Loucy (cell line): Measurements from ENCODE around the gene SLC26A11.
A peak's percentile ranks its signal among the peaks of the same experiment; 100 is the strongest.

ENCODE experiments used
- H2AFZ ChIP-seq: fragments of 200-600 bp; sonication (generic); 2 replicates; pipeline ENCODE4 v1.6.0; 2016; ENCODE audit warnings: antibody characterized with exemption, mild to moderate bottlenecking, low read length, moderate library complexity
- H3F3A ChIP-seq: fragments of 200-600 bp; 2 replicates; pipeline ENCODE4 v1.6.0; 2016; ENCODE audit warnings: antibody characterized with exemption, low read depth, mild to moderate bottlenecking
- H3K27me3 ChIP-seq: fragments of 200-600 bp; sonication (generic); 2 replicates; pipeline ENCODE4 v1.6.1; 2014; ENCODE audit warnings: low read length, mild to moderate bottlenecking; ENCODE audit not compliant: insufficient read depth, poor library complexity, severe bottlenecking
- H3K36me3 ChIP-seq: fragments of 200-600 bp; sonication (generic); 2 replicates; pipeline ENCODE4 v1.6.1; 2016; ENCODE audit warnings: low read length; ENCODE audit not compliant: insufficient read depth
- H3K4me1 ChIP-seq: fragments of 200-600 bp; sonication (generic); 2 replicates; pipeline ENCODE4 v1.5.1; 2014; ENCODE audit warnings: low read length, mild to moderate bottlenecking; ENCODE audit not compliant: insufficient read depth, poor library complexity, severe bottlenecking
- H3K4me2 ChIP-seq: fragments of 200-600 bp; sonication (generic); 2 replicates; pipeline ENCODE4 v1.6.0; 2014; ENCODE audit warnings: antibody characterized with exemption, low read length, low read depth, mild to moderate bottlenecking; ENCODE audit not compliant: poor library complexity, severe bottlenecking
- H3K4me3 ChIP-seq: fragments of 200-600 bp; sonication (generic); 2 replicates; pipeline ENCODE4 v1.5.1; 2014; ENCODE audit warnings: low read length, mild to moderate bottlenecking, mixed read lengths; ENCODE audit not compliant: poor library complexity, severe bottlenecking
- H3K79me2 ChIP-seq: fragments of 200-600 bp; sonication (generic); 2 replicates; pipeline ENCODE4 v1.6.1; 2014; ENCODE audit warnings: low read length; ENCODE audit not compliant: insufficient read depth
- H3K9ac ChIP-seq: fragments of 200-600 bp; sonication (generic); 2 replicates; pipeline ENCODE4 v1.6.0; 2014; ENCODE audit warnings: mild to moderate bottlenecking, low read depth, low read length, moderate library complexity; ENCODE audit not compliant: poor library complexity, severe bottlenecking
- H3K9me2 ChIP-seq: fragments of 200-600 bp; sonication (generic); replicated peaks from 2 replicates; pipeline ENCODE4 v1.6.1; 2016; ENCODE audit warnings: low read depth, low read length, mixed read lengths
- H3K9me3 ChIP-seq: fragments of 200-600 bp; sonication (generic); 2 replicates; pipeline ENCODE4 v1.6.1; 2014; ENCODE audit warnings: mild to moderate bottlenecking, antibody characterized with exemption, low read length, low read depth; ENCODE audit not compliant: insufficient read depth
- H4K20me1 ChIP-seq: fragments of 200-600 bp; sonication (generic); 2 replicates; pipeline ENCODE4 v1.6.0; 2014; ENCODE audit warnings: antibody characterized with exemption, low read length, mild to moderate bottlenecking; ENCODE audit not compliant: insufficient read depth, poor library complexity, severe bottlenecking
- EZH2phosphoT487 ChIP-seq: fragments of 200-600 bp; IDR thresholded peaks from 2 replicates; pipeline ENCODE4 v1.6.1; 2018; ENCODE audit warnings: antibody characterized with exemption, mild to moderate bottlenecking, moderate library complexity, borderline replicate concordance
- TF ChIP-seq, protein P1 (sequence below): fragments of 200-600 bp; sonication (generic); conservative IDR thresholded peaks from 2 replicates; pipeline ENCODE4 v1.5.1; 2014; ENCODE audit warnings: mild to moderate bottlenecking, antibody characterized with exemption, low read length

The SLC26A11 gene

DNA sequence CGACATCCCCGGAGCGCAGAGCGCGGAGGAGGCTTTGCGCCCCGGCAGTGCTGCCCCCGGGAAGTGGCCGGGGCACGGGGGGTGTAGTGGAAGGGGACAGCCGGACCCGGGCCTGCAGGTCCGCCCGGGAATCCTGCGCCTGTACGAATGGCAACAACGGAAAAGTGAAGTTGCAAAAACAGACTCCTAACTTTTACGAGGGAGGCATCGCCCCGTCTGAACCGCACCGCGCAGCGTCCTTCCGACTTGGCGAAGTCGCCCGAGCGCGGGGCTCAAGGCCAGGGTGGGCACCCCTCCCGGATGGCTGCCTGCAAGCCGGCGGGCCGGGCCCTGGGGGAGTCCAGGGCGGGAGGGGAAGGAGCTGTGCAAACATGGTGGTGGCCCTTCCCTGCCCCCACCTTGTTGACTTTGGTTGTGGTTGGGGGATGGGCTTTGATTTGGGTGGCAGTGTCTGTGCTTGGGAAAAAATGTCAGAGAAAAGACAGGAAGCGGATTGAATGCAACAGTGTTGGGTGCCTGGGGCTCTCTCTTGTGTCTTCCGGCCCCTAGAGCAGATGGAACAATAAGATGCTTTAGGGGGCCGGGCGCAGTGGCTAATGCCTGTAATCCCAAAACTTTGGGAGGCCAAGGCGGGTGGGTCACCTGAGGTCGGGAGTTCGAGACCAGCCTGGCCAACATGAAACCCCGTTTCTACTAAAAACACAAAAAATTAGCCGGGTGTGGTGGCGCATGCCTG lies 41.1 kb downstream of the SLC26A11 start:
- no peaks in the 10 kb centered on the region for H3K9me3 ChIP-seq
- TF ChIP-seq EZH2phosphoT487, result no peak
- TF ChIP-seq, protein P1, sequence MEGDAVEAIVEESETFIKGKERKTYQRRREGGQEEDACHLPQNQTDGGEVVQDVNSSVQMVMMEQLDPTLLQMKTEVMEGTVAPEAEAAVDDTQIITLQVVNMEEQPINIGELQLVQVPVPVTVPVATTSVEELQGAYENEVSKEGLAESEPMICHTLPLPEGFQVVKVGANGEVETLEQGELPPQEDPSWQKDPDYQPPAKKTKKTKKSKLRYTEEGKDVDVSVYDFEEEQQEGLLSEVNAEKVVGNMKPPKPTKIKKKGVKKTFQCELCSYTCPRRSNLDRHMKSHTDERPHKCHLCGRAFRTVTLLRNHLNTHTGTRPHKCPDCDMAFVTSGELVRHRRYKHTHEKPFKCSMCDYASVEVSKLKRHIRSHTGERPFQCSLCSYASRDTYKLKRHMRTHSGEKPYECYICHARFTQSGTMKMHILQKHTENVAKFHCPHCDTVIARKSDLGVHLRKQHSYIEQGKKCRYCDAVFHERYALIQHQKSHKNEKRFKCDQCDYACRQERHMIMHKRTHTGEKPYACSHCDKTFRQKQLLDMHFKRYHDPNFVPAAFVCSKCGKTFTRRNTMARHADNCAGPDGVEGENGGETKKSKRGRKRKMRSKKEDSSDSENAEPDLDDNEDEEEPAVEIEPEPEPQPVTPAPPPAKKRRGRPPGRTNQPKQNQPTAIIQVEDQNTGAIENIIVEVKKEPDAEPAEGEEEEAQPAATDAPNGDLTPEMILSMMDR, result no peak
- H3K4me2 ChIP-seq, result peak overlapping the region; percentile 95
- H3K4me3 ChIP-seq, result peak overlapping the region; percentile 99
- peak overlapping the region; percentile 98 for H3K9ac ChIP-seq
- no peaks in the 10 kb centered on the region for H3K36me3 ChIP-seq
- peaks cover 12% of the 10 kb centered on the region for H3F3A ChIP-seq
- H3K9me2 ChIP-seq, result no peaks in the 10 kb centered on the region
- H4K20me1 ChIP-seq, result peaks cover 7% of the 10 kb centered on the region
- H3K27me3 ChIP-seq, result no peaks in the 10 kb centered on the region
- peak overlapping the region; percentile 88 for H2AFZ ChIP-seq
- peaks cover 34% of the 10 kb centered on the region for H3K4me1 ChIP-seq
- peaks cover 42% of the 10 kb centered on the region for H3K79me2 ChIP-seq

DNA sequence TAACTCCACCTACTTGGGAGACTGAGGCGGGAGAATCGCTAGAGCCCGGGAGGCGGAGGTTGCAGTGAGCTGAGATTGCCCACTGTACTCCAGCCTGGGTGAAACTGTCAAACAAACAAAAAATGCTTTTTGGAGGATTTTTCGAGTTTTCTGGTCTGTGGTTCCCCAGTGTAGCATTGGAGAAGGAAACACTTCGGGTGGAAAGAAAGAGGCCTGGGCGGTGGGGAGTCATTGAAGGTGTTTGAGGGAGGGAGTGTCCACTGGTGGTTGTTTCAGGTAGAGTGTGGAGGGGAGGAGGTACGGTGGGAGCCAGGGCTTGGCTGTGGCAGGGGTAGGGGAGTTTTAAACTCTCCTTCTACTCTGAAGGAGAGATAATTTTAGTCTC lies 41.7 kb downstream of the SLC26A11 start:
- no peaks in the 10 kb centered on the region for H3K9me2 ChIP-seq
- TF ChIP-seq, protein P1, result no peak
- TF ChIP-seq EZH2phosphoT487, result no peak
- no peaks in the 10 kb centered on the region for H3K9me3 ChIP-seq
- H3K4me2 ChIP-seq, result peak overlapping the region; percentile 95
- peaks cover 34% of the 10 kb centered on the region for H3K4me1 ChIP-seq
- peak overlapping the region; percentile 99 for H3K4me3 ChIP-seq
- H3K36me3 ChIP-seq, result no peaks in the 10 kb centered on the region
- H3K9ac ChIP-seq, result peak overlapping the region; percentile 98
- H2AFZ ChIP-seq, result no peak overlapping the region
- H4K20me1 ChIP-seq, result peaks cover 7% of the 10 kb centered on the region
- H3F3A ChIP-seq, result peaks cover 12% of the 10 kb centered on the region
- peaks cover 42% of the 10 kb centered on the region for H3K79me2 ChIP-seq
- no peaks in the 10 kb centered on the region for H3K27me3 ChIP-seq

DNA sequence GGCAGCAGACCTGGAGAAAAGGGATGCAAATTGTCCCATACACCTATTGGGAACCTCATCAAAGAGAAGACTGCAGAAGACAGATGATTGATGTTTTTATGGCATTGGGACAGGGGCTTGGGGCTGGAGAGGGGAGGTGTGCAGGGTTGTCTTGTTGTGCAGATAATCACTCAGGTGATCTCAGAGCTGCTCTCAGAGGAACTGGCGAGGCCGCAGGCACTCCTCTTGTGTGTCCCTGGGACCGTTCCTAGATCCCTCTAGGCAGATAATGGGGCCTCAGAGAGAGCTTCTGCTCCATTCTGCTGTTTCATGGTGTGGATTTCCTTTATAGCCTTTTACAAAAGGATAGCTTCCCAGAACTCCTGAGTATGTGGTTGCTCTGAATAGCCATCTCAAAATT lies 42.1 kb downstream of the SLC26A11 start:
- Histone ChIP-seq H3K4me3 (peak overlapping the region; percentile 99), H3K27me3 (no peaks in the 10 kb centered on the region), H4K20me1 (peaks cover 7% of the 10 kb centered on the region), H2AFZ (no peak overlapping the region), H3K9ac (peak overlapping the region; percentile 98), H3K4me1 (peaks cover 34% of the 10 kb centered on the region), H3K9me2 (no peaks in the 10 kb centered on the region), H3K9me3 (no peaks in the 10 kb centered on the region), H3K79me2 (peaks cover 42% of the 10 kb centered on the region), H3K36me3 (no peaks in the 10 kb centered on the region), H3F3A (peaks cover 12% of the 10 kb centered on the region), H3K4me2 (peak overlapping the region; percentile 95)
- TF ChIP-seq, protein P1, result no peak
- no peak for TF ChIP-seq EZH2phosphoT487
